Sciatic nerve (tissue), 2 donors: Measurements from ENCODE around the gene LRRC26. TPM values are rescaled to one million over a fixed set of nuclear protein-coding genes. Genes with fewer than 3 reads are reported as not detected.

Source experiments
- ATAC-seq: fragments of 200-7000 bp; cut with Tn5 transposase; one replicate; pipeline ENCODE4 v1.9.1; 2020; ENCODE audit warnings: mild to moderate bottlenecking, moderate library complexity
- DNase-seq: peaks from one replicate; pipeline ENCODE4 v3.0.0-alpha.2; 2020; ENCODE audit warnings: low spot score
- intact Hi-C: fragments of 100-400 bp; cut with DNase I; formaldehyde crosslinking; loops from one replicate; pipeline ENCODE4 v1.14.2; 2022
- total RNA-seq: library from RNA; stranded (reverse); fragmentation: NEBNext Ultra II Directional; extraction: Animal tissue kit (Norgen Biotek cat#: 25700); gene quantifications from one replicate; pipeline ENCODE4 v1.2.1, GENCODE V29; 2021
- donor health status: DM: no; HTN: no; CAD: no.
- donor health status: DM: no; HTN: no; CAD: no.

Gene LRRC26
- total RNA-seq, 1 donor from 2014 or later = not detected

GRCh38 chr9:137172901-137173795, 3.3 kb upstream of the LRRC26 start:
- DNase-seq (no peak), ATAC-seq (no peak)
- intact Hi-C loops = no loop called here

- ATAC-seq = no peak
- intact Hi-C loops = no loop called here
- no peak for DNase-seq
Measured at GRCh38 chr9:137171149-137171900, 1.5 kb upstream of the LRRC26 start.

- ATAC-seq (no peak), DNase-seq (no peak)
- intact Hi-C loops = no loop called here
Measured at GRCh38 chr9:137170486-137171148, 766 bp upstream of the LRRC26 start.

- DNase-seq (no peak), ATAC-seq (no peak)
- intact Hi-C loops = no loop called here
Measured at GRCh38 chr9:137168904-137169856, 671 bp downstream of the LRRC26 start.

GRCh38 chr9:137168573-137168903, 1.3 kb downstream of the LRRC26 start:
- intact Hi-C loops = no loop called here
- DNase-seq (no peak), ATAC-seq (no peak)

GRCh38 chr9:137167747-137168572, 1.9 kb downstream of the LRRC26 start:
- ATAC-seq = no peak

GRCh38 chr9:137167277-137167746, 2.5 kb downstream of the LRRC26 start:
- ATAC-seq = no peak
- intact Hi-C loops = no loop called here
- no peak for DNase-seq

More at GRCh38 chr9:137167747-137168572, 1.9 kb downstream of the LRRC26 start:
- intact Hi-C loops = no loop called here
- DNase-seq = no peak

GRCh38 chr9:137166380-137167229, 3.2 kb downstream of the LRRC26 start:
- ATAC-seq (no peak), DNase-seq (no peak)
- intact Hi-C loops = no loop called here

GRCh38 chr9:137165250-137165836, 4.5 kb downstream of the LRRC26 start:
- no peak for ATAC-seq
- intact Hi-C loops = no loop called here
- DNase-seq = no peak

- intact Hi-C loops = no loop called here
- ATAC-seq (no peak), DNase-seq (no peak)
Measured at GRCh38 chr9:137164370-137165249, 5.2 kb downstream of the LRRC26 start.

- intact Hi-C loops = no loop called here
- no peak for DNase-seq
- no peak for ATAC-seq
Measured at GRCh38 chr9:137163805-137164204, 6.0 kb downstream of the LRRC26 start.

- DNase-seq (no peak), ATAC-seq (no peak)
- intact Hi-C loops = no loop called here
Measured at GRCh38 chr9:137163365-137163715, 6.5 kb downstream of the LRRC26 start.

- no peak for DNase-seq
- intact Hi-C loops = no loop called here
- ATAC-seq = no peak
Measured at GRCh38 chr9:137162505-137163364, 7.1 kb downstream of the LRRC26 start.

GRCh38 chr9:137161558-137162486, 8.0 kb downstream of the LRRC26 start:
- DNase-seq = no peak
- intact Hi-C loops = no loop called here
- no peak for ATAC-seq
